HUES64 (cell line): Measurements from ENCODE around the gene PPP1R14C.
"Not testable (repeated sequence)": the region's sequence is repeated elsewhere in the genome, so short reads cannot be mapped to it uniquely, and the experiment has no call there.

ENCODE experiments used
- H3K27ac ChIP-seq: 2 replicates; pipeline ENCODE4 v1.7.0; 2013; ENCODE audit warnings: low read depth, low read length, inconsistent platforms
- H3K27me3 ChIP-seq: 2 replicates; pipeline ENCODE4 v1.6.1; 2013; ENCODE audit warnings: mild to moderate bottlenecking, low read length; ENCODE audit not compliant: insufficient read depth
- H3K36me3 ChIP-seq: 2 replicates; pipeline ENCODE4 v1.6.1; 2013; ENCODE audit warnings: mild to moderate bottlenecking, low read length; ENCODE audit not compliant: insufficient read depth
- H3K4me1 ChIP-seq: 2 replicates; pipeline ENCODE4 v1.6.1; 2013; ENCODE audit warnings: mild to moderate bottlenecking, low read length, moderate library complexity; ENCODE audit not compliant: insufficient read depth
- H3K4me3 ChIP-seq: 2 replicates; pipeline ENCODE4 v1.5.1; 2013; ENCODE audit warnings: mild to moderate bottlenecking, low read length, moderate library complexity
- H3K9ac ChIP-seq: 2 replicates; pipeline ENCODE4 v1.6.1; 2013; ENCODE audit warnings: mild to moderate bottlenecking, low read depth, low read length
- H3K9me3 ChIP-seq: 2 replicates; pipeline ENCODE4 v1.6.1; 2013; ENCODE audit warnings: low read depth, low read length; ENCODE audit not compliant: insufficient read depth
- WGBS: fragments of 150-250, 120-280 bp; methylation state at CpG from one replicate; pipeline ENCODE4 v1.1.7; 2013; ENCODE audit warnings: missing lambda C conversion rate; 5-methylcytosine and 5-hydroxymethylcytosine counted together

The PPP1R14C gene

DNA sequence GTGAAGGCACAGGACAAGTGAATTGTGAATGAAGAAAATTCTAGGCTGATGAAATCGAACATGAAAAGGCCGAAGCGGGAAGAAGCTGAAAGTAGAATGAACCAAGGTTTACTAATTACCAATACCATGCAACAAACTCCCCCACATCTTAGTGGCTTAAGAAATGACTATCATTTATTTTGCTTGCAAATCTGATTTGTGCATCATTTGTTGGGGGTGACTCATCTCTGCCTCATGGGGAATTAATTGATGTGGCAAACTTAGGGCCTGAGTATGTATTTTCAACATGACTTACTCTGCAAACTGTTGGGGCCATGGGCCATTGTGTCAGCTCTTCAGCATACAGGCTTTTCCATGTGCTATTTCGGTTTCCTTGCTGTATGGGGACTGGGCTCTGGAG lies 26.8 kb downstream of the PPP1R14C start:
- H3K36me3 ChIP-seq: no peaks in the 10 kb centered on the region
- H3K27me3 ChIP-seq: no peaks in the 10 kb centered on the region
- no peaks in the 10 kb centered on the region for H3K4me1 ChIP-seq
- no peak overlapping the region for H3K27ac ChIP-seq
- no peak overlapping the region for H3K9ac ChIP-seq
- H3K9me3 ChIP-seq: no peaks in the 10 kb centered on the region
- 96% methylated on average over 4 of the region's 4 CpGs for WGBS
- H3K4me3 ChIP-seq: no peak overlapping the region

DNA sequence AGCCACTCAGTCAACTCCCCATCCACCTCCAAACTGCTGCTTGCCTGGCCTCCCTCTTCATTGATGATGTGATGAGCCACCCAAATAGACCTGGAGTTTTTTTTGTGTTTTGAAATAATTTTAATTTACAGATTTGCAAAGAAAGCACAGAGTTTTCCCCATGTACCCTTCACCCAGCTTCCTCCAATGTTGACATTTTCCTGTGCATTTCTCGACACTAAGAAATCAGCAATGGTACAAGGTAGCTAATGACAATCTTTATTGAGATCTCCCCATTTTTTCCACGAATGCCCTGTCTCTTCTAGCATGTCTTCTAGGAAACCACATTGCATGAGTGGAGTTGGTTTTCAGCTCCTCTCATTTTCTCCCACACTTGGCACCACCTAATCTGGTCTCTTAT lies 30.1 kb downstream of the PPP1R14C start:
- no peaks in the 10 kb centered on the region for H3K36me3 ChIP-seq
- no peaks in the 10 kb centered on the region for H3K9me3 ChIP-seq
- H3K9ac ChIP-seq: no peak overlapping the region
- H3K4me1 ChIP-seq: no peaks in the 10 kb centered on the region
- no peak overlapping the region for H3K27ac ChIP-seq
- no peaks in the 10 kb centered on the region for H3K27me3 ChIP-seq
- H3K4me3 ChIP-seq: no peak overlapping the region
- WGBS: 94% methylated on average over 2 of the region's 2 CpGs

DNA sequence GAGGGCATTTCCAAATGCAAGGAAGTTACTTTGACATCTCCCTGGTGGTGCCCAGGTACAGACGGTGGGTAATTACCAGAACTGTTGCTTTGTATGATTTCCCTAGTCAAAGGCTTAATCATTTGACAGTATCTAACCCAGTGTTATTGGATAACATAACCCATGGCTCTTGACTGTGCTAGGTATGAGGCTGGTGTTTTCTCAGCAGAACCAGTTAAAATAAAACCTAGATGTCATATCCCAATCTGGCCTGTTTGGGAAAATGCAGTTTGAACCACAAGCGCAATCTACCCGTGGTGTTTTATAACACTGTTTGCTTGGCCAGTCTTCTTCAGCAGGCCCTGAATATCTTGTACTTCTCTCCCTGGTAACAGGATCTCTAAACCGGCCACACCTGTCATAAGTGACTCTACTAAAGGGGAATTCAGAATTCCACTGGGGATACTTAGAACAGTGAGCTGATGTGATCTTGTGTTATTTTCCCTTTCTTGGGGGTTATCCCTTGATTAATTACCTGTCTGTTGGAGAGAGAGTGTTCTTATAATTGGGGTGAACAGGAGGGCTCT lies 32.8 kb downstream of the PPP1R14C start:
- no peak overlapping the region for H3K4me3 ChIP-seq
- no peaks in the 10 kb centered on the region for H3K36me3 ChIP-seq
- 90% methylated on average over 4 of the region's 4 CpGs for WGBS
- no peaks in the 10 kb centered on the region for H3K4me1 ChIP-seq
- H3K9me3 ChIP-seq: no peaks in the 10 kb centered on the region
- no peaks in the 10 kb centered on the region for H3K27me3 ChIP-seq
- no peak overlapping the region for H3K27ac ChIP-seq
- H3K9ac ChIP-seq: no peak overlapping the region

DNA sequence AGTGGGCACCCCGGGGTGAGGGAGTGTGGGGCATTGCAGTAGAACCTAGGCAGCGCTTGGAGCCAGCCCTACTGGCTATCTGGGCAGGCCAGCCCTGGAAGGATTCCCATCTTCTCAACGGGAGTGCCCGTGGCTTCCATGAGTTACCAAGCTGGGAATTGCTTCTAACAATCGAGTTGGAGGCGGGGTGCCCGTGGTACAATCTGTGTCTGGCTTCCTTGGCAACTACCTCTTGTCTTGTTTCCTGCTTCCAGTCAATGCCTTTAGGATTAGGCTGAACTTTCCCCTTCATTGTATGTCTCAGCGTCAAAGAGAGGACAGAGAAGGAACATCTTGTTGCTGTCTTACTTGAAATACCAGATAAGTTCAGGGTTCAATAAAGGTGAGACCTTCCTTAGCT lies 33.3 kb downstream of the PPP1R14C start:
- no peak overlapping the region for H3K9ac ChIP-seq
- 94% methylated on average over 8 of the region's 8 CpGs for WGBS

DNA sequence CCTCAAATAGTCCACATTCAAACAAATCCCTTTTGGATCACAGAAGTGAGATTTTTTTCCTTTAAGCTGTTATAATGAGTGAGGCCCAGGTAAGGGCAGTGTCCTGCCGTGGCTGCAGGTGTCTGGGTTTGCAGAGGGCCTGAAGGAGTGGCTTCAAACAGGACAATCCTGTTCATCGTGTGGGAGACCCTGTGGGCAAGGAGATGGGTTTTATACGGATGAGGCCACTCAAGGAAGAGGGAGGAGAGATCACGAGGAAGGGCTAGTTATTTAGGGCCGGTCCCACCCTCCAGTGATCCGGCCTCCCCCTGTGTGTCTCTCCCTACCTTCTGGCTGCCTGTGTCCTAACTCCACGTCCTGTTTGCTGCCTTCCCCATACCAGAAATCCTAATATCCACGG lies 33.8 kb downstream of the PPP1R14C start:
- Histone ChIP-seq H3K36me3 (no peaks in the 10 kb centered on the region), H3K4me3 (no peak overlapping the region), H3K4me1 (no peaks in the 10 kb centered on the region), H3K27ac (no peak overlapping the region), H3K9me3 (no peaks in the 10 kb centered on the region), H3K9ac (no peak overlapping the region), H3K27me3 (no peaks in the 10 kb centered on the region)
- WGBS: 93% methylated on average over 8 of the region's 8 CpGs

More for the DNA sequence above, 33.3 kb downstream of the PPP1R14C start:
- Histone ChIP-seq H3K9me3 (no peaks in the 10 kb centered on the region), H3K4me3 (no peak overlapping the region), H3K27me3 (no peaks in the 10 kb centered on the region), H3K27ac (no peak overlapping the region), H3K36me3 (no peaks in the 10 kb centered on the region), H3K4me1 (no peaks in the 10 kb centered on the region)

DNA sequence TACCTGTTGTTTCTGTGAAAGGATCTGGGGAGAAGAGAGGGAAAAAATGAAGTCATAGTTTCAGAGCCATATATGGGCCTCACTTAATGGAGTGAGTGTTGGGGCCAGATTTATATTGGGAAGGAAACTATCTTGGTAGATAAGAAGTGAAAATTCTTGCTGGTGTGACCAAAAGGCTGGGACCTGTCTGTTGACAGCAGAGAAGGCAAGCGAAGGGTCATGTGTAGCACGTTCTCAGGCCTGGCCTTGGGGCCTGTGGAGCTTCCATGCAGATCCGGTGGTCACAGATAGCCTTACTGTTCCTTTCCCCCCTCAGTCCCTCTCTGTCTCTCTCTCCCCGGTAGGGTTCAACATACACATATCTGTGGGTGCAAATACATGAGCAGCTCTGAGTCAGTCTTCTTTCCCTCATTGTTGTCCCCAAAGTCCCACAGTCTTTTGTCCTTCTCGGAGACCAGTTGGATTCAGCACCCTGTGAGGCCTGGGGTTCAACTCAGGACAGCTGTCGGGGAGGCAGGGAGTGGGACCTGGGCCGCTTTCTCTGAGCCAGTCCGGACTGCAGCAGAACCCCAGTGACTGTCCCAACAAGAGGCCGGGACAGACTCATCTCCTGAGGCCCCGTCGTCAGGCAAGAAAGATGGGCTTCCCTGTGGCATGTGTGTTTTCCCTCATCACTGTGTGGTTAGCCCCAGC lies 34.6 kb downstream of the PPP1R14C start:
- no peaks in the 10 kb centered on the region for H3K9me3 ChIP-seq
- no peaks in the 10 kb centered on the region for H3K4me1 ChIP-seq
- H3K27me3 ChIP-seq: no peaks in the 10 kb centered on the region
- no peak overlapping the region for H3K27ac ChIP-seq
- no peak overlapping the region for H3K9ac ChIP-seq
- H3K36me3 ChIP-seq: no peaks in the 10 kb centered on the region
- 92% methylated on average over 11 of the region's 11 CpGs for WGBS
- no peak overlapping the region for H3K4me3 ChIP-seq

DNA sequence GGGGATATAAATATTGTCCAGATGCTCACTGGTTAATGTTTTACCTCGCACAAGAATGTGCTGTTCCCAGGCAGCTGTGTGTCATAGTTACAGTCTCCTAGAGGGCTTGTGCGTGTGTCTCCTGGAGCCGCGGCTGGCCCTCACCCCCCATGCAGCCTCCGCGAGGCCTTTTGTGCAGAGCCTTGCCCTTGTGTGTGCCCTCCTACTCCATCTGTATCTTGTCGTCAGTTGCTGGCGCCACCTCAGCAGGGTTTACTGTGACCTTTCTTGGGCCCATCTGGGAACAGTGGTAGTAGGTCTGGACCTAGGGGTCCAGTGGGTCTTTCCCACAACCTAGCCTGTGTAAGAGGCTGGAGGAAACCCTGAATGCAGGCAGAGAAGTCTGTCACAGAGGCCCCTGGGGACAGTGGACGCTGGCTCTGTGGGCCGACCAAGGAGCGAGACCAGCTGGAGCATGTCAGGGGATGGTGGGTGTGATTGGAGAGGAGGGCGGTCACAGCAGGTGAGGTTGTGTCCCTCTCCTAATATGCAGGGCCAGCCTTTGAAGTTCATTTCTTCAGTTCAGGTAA lies 35.2 kb downstream of the PPP1R14C start:
- no peak overlapping the region for H3K27ac ChIP-seq
- no peaks in the 10 kb centered on the region for H3K4me1 ChIP-seq
- H3K36me3 ChIP-seq: no peaks in the 10 kb centered on the region
- no peaks in the 10 kb centered on the region for H3K9me3 ChIP-seq
- H3K27me3 ChIP-seq: no peaks in the 10 kb centered on the region
- H3K4me3 ChIP-seq: no peak overlapping the region
- WGBS: 89% methylated on average over 12 of the region's 12 CpGs
- no peak overlapping the region for H3K9ac ChIP-seq

DNA sequence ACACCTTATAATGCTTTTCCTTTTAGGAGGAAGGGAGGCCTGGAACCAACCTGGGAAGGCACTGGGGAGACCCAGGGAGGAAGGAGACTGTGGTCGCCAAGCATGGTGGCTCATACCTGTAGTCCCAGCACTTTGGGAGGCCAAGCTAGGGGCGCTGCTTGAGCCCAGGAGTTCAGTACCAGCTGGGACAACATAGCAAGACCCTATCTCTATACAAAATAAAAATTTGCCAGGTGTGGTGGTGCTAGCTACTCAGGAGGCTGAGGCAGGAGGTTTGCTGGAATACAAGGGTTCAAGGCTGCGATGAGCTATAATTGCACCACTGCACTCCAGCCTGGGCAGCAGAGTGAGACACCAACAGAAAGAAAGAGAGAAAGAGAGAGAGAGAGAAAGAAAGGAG lies 36.2 kb downstream of the PPP1R14C start:
- Histone ChIP-seq H3K36me3 (no peaks in the 10 kb centered on the region), H3K4me3 (no peak overlapping the region), H3K9ac (no peak overlapping the region), H3K9me3 (no peaks in the 10 kb centered on the region), H3K27ac (no peak overlapping the region), H3K27me3 (no peaks in the 10 kb centered on the region), H3K4me1 (no peaks in the 10 kb centered on the region)
- 86% methylated on average over 3 of the region's 3 CpGs for WGBS

DNA sequence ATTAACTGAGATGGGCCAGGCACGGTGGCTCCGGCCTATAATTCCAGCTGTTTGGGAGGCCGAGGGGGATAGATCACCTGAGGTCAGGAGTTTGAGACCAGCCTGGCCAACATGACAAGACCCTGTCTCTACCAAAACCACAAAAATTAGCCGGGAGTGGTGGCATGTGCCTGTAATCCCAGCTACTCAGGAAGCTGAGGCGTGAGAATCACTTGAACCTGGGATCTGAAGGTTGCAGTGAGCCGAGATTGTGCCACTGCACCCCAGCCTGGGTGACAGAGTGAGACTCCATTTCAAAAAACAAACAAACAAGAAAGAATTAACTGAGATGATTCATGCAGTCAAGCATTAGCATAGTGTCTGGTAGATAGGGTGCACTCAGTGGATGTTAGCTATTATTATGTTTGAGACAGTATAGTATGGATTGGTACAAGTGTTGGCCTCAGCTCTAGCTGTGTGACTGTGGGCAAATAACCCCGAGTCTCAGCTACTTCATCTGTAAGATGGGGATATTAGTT lies 37.1 kb downstream of the PPP1R14C start:
- not testable (repeated sequence) for H3K27me3 ChIP-seq, H3K4me3 ChIP-seq, H3K27ac ChIP-seq, H3K4me1 ChIP-seq, H3K36me3 ChIP-seq, H3K9ac ChIP-seq, H3K9me3 ChIP-seq
- WGBS: 93% methylated on average over 7 of the region's 7 CpGs

DNA sequence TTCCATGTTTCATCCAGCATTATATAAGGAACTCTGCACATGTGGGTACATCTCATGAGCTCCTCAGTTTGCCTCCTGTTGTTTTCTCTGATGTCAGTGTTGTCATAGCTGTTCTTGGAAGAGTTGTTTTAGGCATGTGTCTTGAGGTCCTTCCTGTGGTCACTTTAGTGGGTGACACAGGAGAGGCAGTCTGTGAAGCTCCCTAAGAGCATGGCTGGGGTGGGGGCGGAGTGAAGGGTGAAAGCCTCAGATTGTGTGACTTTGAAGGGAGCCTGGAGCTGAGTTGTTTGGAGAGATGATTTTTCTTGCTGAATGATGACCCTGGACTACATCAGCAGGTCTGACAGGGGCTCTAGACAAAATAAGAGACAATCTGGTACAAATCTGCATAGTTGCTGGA lies 37.7 kb downstream of the PPP1R14C start:
- no peaks in the 10 kb centered on the region for H3K27me3 ChIP-seq
- no peak overlapping the region for H3K9ac ChIP-seq
- no peaks in the 10 kb centered on the region for H3K36me3 ChIP-seq
- H3K27ac ChIP-seq: no peak overlapping the region
- no peaks in the 10 kb centered on the region for H3K4me1 ChIP-seq
- H3K4me3 ChIP-seq: no peak overlapping the region
- H3K9me3 ChIP-seq: no peaks in the 10 kb centered on the region
- 91% methylated on average over 1 of the region's 1 CpG for WGBS

DNA sequence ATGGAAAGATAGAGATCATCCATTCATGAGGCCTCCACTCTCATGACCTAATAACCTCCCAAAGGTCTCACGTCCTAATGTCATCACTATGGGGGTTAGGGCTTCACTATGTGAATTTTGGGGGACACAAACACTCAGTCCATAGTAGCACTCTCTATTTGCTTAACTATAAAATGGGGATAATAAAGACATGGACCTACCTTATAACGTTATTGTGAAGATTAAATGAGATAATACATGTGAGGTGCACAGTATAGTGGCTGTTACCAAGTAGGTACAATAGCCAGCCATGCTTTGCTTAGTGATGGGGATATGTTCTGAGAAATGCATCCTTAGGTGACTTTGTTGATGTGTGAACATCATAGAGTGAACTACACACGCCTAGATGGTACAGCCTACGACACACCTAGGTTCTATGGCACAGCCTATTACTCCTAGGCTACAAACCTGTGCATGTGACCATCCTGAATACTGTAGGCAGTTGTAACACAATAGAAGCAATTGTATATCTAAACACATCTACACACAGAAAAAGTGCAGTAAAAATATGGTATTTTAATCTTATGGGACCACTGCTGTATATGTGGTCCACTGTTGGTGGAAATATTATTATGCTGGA lies 39.7 kb downstream of the PPP1R14C start:
- Histone ChIP-seq H3K27ac (no peak overlapping the region), H3K27me3 (no peaks in the 10 kb centered on the region), H3K9ac (no peak overlapping the region), H3K36me3 (no peaks in the 10 kb centered on the region), H3K9me3 (no peaks in the 10 kb centered on the region), H3K4me3 (no peak overlapping the region), H3K4me1 (no peaks in the 10 kb centered on the region)
- WGBS: 96% methylated on average over 3 of the region's 4 CpGs
